OCI-LY1 (cell line): ENCODE results near the gene CTDSP1.

Experiments used
- H2AFZ ChIP-seq: fragments of 200-600 bp; sonication (generic), shearing (Covaris generic); 2 replicates; pipeline ENCODE4 v1.6.0; 2014; ENCODE audit warnings: antibody characterized with exemption, mild to moderate bottlenecking, low read length
- H3F3A ChIP-seq: fragments of 200-600 bp; sonication (generic), shearing (Covaris generic); 2 replicates; pipeline ENCODE4 v1.6.0; 2014; ENCODE audit warnings: mild to moderate bottlenecking, antibody characterized with exemption, low read length, moderate library complexity; ENCODE audit not compliant: insufficient read depth
- H3K27ac ChIP-seq: fragments of 200-600 bp; sonication (generic); 2 replicates; pipeline ENCODE4 v1.5.1; 2014; ENCODE audit warnings: low read length, mixed run types, mild to moderate bottlenecking, low read depth; ENCODE audit not compliant: poor library complexity, severe bottlenecking
- H3K27me3 ChIP-seq: fragments of 200-600 bp; sonication (generic); 2 replicates; pipeline ENCODE4 v1.6.0; 2014; ENCODE audit warnings: antibody characterized with exemption, mild to moderate bottlenecking, low read length, moderate library complexity; ENCODE audit not compliant: insufficient read depth
- H3K36me3 ChIP-seq: fragments of 200-600 bp; sonication (generic); 2 replicates; pipeline ENCODE4 v1.6.1; 2014; ENCODE audit warnings: mild to moderate bottlenecking, antibody characterized with exemption, low read length, moderate library complexity, mixed read lengths; ENCODE audit not compliant: insufficient read depth
- H3K4me1 ChIP-seq: fragments of 200-600 bp; sonication (generic); 2 replicates; pipeline ENCODE4 v1.5.1; 2014; ENCODE audit warnings: mild to moderate bottlenecking, low read length, moderate library complexity; ENCODE audit not compliant: insufficient read depth, severe bottlenecking
- H3K4me2 ChIP-seq: fragments of 200-600 bp; sonication (generic), shearing (Covaris generic); 2 replicates; pipeline ENCODE4 v1.6.1; 2014; ENCODE audit warnings: low read length
- H3K4me3 ChIP-seq: fragments of 200-600 bp; sonication (generic); 2 replicates; pipeline ENCODE4 v1.5.1; 2014; ENCODE audit warnings: low read length, low read depth, mild to moderate bottlenecking, mixed read lengths; ENCODE audit not compliant: poor library complexity, severe bottlenecking
- H3K79me2 ChIP-seq: fragments of 200-600 bp; shearing (Covaris generic); 2 replicates; pipeline ENCODE4 v1.6.1; 2016; ENCODE audit warnings: mixed run types, low read length, mixed read lengths; ENCODE audit not compliant: insufficient read depth
- H3K9ac ChIP-seq: fragments of 200-600 bp; sonication (generic), shearing (Covaris generic); 2 replicates; pipeline ENCODE4 v1.6.1; 2014; ENCODE audit warnings: mild to moderate bottlenecking, low read length, mixed read lengths
- H3K9me2 ChIP-seq: fragments of 200-600 bp; sonication (generic), shearing (Covaris generic); 2 replicates; pipeline ENCODE4 v1.6.1; 2014; ENCODE audit warnings: low read depth, mild to moderate bottlenecking, low read length, mixed read lengths
- H3K9me3 ChIP-seq: fragments of 200-600 bp; shearing (Covaris generic); 2 replicates; pipeline ENCODE4 v1.6.1; 2014; ENCODE audit warnings: low read length, mixed read lengths
- H4K20me1 ChIP-seq: fragments of 200-600 bp; sonication (generic), shearing (Covaris generic); 2 replicates; pipeline ENCODE4 v1.6.0; 2016; ENCODE audit warnings: mild to moderate bottlenecking, low read length; ENCODE audit not compliant: insufficient read depth
- CTCF ChIP-seq: fragments of 200-600 bp; sonication (generic), shearing (Covaris generic); IDR thresholded peaks from 2 replicates; pipeline ENCODE4 v1.5.1; 2017; ENCODE audit warnings: mild to moderate bottlenecking, antibody characterized with exemption, low read length, moderate library complexity, mixed read lengths
- EZH2 ChIP-seq: fragments of 200-600 bp; sonication (generic), shearing (Covaris generic); IDR thresholded peaks from 2 replicates; pipeline ENCODE4 v1.8.0; 2017; ENCODE audit warnings: borderline replicate concordance, mixed run types, mild to moderate bottlenecking, antibody characterized with exemption, low read length, moderate library complexity, mixed read lengths

CTDSP1 gene

GRCh38 chr2:218403810-218404209, 4.1 kb downstream of the CTDSP1 start:
- H3K4me3 ChIP-seq: no peak overlapping the region
- H3K9me2 ChIP-seq: no peaks in the 10 kb centered on the region
- H3K27ac ChIP-seq: peak overlapping the region; percentile 74
- TF ChIP-seq CTCF: no peak
- TF ChIP-seq EZH2: no peak
- no peaks in the 10 kb centered on the region for H4K20me1 ChIP-seq
- no peaks in the 10 kb centered on the region for H3F3A ChIP-seq
- peaks cover 30% of the 10 kb centered on the region for H3K36me3 ChIP-seq
- H3K27me3 ChIP-seq: no peaks in the 10 kb centered on the region
- no peak overlapping the region for H2AFZ ChIP-seq
- no peaks in the 10 kb centered on the region for H3K9me3 ChIP-seq
- no peaks in the 10 kb centered on the region for H3K79me2 ChIP-seq
- H3K4me1 ChIP-seq: peaks cover 53% of the 10 kb centered on the region
- no peak overlapping the region for H3K4me2 ChIP-seq
- no peak overlapping the region for H3K9ac ChIP-seq

- TF ChIP-seq EZH2 (no peak), CTCF (no peak)
- Histone ChIP-seq H4K20me1 (no peaks in the 10 kb centered on the region), H3K9ac (no peak overlapping the region; the same call in 1 of the 2 replicates), H3K27me3 (no peaks in the 10 kb centered on the region), H3K27ac (peak overlapping the region; percentile 74), H3K9me2 (no peaks in the 10 kb centered on the region), H2AFZ (no peak overlapping the region), H3K4me2 (no peak overlapping the region; the same call in 1 of the 2 replicates), H3F3A (no peaks in the 10 kb centered on the region), H3K4me1 (peaks cover 48% of the 10 kb centered on the region), H3K36me3 (peaks cover 30% of the 10 kb centered on the region), H3K79me2 (no peaks in the 10 kb centered on the region), H3K9me3 (no peaks in the 10 kb centered on the region), H3K4me3 (no peak overlapping the region)
Observed at GRCh38 chr2:218404351-218405085, 4.8 kb downstream of the CTDSP1 start.

GRCh38 chr2:218405086-218405745, 5.5 kb downstream of the CTDSP1 start:
- Histone ChIP-seq H3K4me1 (peaks cover 48% of the 10 kb centered on the region), H4K20me1 (no peaks in the 10 kb centered on the region), H3K9me3 (no peaks in the 10 kb centered on the region), H3K9ac (peak overlapping the region; percentile 44), H3K27me3 (no peaks in the 10 kb centered on the region), H3K4me2 (peak overlapping the region; percentile 66), H3K79me2 (no peaks in the 10 kb centered on the region), H3K9me2 (no peaks in the 10 kb centered on the region), H3K27ac (peak overlapping the region; percentile 74), H3K36me3 (peaks cover 30% of the 10 kb centered on the region), H3K4me3 (peak overlapping the region; percentile 48), H2AFZ (no peak overlapping the region), H3F3A (no peaks in the 10 kb centered on the region)
- no peak for TF ChIP-seq CTCF
- no peak for TF ChIP-seq EZH2
